ENCODE data around the gene KCNH4.

- TF ChIP-seq CTCF (IDR thresholded peaks at IDR 0.05) (no peak), POLR2A (IDR thresholded peaks at IDR 0.05) (peak in 1 of 2 donors; percentile 40)
Measured at GRCh38 chr17:42135664-42136653, 45.0 kb downstream of the KCNH4 start.

Measured in heart left ventricle (tissue), 13 donors.